HG03521 (cell line): Measurements from ENCODE around the gene TRAPPC2L.

ENCODE experiments used
- ATAC-seq: cut with Tn5 transposase; IDR thresholded peaks from one replicate; pipeline ENCODE4 v1.9.1; 2021; ENCODE audit warnings: mild to moderate bottlenecking, moderate library complexity; ENCODE audit not compliant: unreplicated experiment

Gene TRAPPC2L

DNA sequence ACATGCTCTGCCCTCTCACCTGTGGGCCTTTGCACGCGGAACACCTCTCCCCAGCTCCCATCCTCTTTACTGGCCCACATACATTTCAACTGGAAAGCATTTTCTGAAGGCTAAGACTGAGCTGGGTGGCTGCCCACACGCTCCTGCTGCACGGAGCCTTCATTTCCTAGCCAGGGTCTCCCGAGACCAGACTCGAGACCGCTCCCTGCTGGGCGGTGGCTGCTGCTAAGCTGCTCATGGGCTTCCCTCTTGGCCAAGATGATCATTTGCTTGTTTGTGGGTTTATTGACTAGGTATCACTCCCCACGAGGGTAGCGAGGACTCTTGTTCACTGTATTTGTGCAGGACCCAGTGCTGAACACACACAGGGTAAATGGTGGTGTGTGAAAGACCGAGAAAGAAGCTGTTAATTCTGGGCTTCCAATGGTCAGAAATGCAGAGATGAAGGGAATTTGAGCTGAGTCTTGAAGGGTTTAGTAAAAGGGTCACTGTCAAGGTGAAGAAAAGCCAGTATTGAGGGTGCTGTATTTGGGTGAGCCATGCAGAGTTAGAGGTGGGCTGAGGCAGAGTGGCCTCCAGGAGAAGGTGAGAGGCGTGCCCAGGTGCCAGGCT, 907 bp downstream of the TRAPPC2L start:
- ATAC-seq: no peak

DNA sequence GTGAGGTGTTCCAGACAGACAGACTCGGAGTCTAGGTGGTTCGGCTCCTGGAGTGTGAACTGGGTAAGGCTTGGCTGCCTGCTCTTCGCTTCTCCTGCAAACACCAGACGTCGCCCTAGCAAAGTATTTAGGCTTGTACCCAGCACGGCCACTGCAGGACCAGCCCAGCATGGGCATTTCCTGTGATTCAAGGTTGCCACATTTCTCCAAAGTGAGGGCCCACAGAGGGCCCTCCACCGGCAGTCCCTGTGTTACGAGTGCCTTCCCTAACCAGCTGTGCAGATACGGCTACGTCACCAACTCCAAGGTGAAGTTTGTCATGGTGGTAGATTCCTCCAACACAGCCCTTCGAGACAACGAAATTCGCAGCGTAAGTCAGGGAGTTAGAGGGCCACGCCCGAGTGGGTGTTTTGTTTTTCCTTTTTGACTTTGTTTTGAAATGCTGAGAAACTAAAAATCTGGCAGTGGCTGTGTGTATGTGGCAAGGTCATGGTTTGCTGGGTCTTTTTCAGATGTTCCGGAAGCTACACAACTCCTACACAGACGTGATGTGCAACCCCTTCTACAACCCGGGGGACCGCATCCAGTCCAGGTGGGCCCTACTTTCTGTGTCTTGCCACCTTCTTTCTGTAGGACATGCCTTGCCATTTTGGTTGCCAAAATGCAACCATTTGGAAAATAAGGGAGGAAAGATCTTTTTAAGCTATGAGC, 2.6 kb downstream of the TRAPPC2L start:
- no peak for ATAC-seq

DNA sequence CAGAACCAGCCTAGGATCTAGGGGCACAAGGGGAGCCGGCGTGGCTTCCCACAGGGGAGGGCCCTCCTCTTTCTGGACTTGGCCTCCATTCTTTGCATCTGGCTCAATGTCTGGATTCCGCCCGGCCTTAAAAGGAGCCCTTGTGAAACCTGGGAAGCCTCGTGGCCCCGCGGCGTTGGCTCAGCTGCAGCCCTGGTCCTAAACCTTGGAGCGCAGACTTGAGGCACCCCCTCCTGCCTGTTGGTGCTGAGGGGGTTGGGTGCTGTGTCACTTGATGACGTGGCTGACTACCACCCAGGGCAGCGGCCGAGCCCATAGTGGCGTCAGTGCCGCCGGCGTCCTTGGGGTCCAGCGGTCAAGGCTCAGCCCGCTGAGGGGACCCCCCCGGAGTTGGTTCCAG, 4.4 kb downstream of the TRAPPC2L start:
- ATAC-seq: no peak

DNA sequence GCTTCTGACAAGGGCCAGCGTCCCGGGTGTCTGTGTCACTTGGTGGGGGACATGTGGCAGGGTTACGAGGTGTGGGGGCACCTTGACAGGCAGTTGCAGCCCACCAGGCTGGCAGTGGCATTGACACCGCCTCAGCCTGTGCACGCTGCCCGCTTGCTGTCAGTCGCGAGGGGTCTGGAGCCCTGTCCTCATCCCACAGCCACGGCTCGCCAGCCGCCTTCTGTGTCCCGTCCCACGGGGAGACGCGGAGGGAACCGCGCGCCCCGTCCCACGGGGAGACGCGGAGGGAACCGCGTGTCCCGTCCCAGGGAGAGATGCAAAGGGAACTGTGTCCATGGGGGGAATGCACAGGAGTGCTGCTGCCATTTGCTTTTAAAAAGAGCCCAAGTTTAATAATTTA, 6.0 kb downstream of the TRAPPC2L start:
- no peak for ATAC-seq

DNA sequence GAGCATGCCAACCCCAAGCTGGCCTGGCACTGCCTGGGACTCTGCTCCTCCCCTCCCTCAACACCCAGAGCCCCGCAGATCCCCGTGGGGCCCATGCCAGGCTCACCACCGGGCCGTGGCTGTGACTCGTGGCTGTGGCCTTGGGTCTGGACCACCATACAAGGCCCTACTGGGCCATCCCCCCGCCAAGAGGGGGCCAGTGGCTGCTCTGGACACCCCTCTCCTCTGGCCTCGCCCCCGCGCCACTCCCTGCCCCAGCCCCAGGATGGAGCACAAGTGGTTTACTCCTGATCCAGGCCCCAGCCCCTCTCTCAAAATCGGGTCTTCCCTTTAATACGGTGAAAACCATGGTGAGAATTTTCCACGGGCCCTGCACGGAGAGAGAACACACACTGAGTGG, 6.5 kb downstream of the TRAPPC2L start:
- no peak for ATAC-seq

DNA sequence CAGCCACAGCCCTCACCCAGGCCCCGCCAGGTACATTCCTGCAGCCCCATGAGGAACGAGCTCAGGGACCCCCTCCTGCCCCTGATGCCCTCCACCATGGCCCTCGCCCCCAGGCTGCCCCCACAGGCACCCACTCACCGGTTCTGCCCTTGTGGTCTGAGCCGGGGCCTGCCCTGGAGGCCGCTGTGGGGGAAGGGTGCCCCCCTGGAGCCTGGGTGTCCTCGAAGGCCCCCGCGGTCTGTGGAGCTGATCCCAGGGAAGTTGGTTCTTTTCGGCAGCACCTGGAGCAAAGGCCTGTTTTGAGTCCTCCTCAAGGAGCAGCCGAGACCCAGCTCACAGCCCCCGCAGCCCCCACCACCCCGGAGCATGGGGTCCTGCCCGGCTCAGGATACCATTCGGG, 7.2 kb downstream of the TRAPPC2L start:
- ATAC-seq: no peak

DNA sequence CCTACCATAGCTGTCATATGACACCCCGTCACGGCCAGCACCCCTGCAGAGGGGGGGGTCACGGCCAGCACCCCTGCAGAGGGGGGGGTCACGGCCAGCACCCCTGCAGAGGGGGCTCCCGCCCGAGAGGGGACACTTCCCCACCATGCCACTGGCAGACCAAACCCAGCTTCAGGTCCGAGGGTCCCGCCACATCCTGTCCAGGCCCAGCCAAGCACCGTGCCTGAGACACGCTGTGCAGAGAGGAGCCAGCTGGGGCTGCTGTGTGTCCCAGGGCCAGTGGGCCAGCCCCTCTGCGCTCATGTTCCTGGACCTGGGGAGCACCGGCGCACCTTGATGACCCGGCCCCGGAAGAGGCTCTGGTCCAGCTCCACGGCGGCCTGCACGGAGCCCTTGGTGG, 7.6 kb downstream of the TRAPPC2L start:
- no peak for ATAC-seq

DNA sequence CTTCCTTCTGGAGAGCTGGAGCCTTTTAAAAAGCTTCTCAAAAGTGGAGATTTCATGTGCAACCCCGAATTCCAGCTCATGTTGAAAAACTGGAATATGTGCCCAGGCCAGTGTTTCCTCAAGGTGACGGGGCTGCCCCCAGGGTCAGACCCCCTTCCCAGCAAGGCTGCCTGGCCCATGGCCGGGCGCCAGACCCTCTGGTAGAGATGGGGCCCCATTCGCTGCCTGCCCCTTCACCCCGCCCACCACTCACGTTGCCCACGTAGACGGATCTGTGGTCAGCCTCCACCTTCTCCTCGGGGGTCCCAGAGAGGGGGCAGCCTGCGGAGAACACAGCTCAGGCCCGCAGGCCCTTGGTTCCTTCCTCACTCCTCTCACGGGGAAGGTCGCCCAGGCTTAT, 8.4 kb downstream of the TRAPPC2L start:
- ATAC-seq: no peak

DNA sequence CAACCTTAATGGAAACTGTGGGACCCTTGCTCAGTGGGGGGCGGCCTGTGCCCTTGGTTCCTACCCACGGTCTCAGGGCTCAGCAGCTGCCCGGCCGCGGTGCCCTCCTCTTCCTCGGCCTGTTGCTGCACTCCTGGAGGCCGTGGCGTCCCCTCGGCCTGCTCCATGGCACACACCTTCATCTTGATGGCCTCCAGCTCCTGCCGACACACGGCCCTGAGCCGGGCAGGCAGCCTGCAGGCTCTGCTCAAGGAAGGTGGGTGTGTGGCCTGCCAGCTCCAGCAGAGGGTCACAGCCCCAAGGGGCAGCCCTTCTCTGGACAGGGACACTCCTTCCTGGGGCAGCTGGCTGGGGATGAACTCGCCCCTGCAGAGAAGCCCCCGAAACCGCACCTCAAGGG, 8.8 kb downstream of the TRAPPC2L start:
- no peak for ATAC-seq

DNA sequence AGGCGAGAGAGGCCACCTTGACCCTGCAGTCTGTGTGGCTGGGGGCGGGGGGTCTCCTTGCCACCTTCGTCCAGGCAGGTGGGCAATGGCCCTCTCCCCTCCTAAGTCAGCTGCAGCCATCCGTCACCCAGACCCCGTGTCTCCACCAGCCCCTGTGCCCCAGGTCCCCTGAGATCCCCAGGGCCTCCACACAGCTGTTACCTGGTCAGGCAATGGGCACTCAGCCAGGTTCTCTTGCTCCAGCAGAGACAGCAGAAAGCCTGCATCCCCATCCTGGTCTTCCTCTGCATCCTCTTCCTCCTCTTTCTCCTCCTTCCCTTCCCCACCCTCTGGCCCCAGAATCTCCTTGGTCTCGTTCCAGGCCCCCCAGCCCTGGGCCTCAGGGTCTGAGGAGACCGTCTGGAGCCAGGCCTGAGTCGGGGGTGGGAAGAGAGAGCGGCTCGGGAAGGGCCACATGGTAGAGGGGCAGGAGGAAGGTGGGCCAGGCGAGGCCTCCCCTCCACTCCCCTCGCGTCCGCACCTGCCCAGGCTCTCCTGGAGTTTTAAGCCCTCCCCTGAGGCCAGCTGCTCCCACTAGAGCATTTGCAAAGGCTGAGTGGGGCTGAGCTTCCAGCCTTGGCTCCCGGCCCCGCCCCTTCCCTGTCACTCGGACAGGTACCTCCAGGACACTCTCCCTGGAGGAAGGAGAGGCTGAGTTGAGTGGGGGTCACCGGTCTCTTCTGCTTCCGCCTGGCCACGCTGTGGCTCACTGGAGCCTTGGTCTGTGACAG, 9.4 kb downstream of the TRAPPC2L start, which contains the start of gene PABPN1L:
TSS of gene PABPN1L (minus strand) at position 510 of the 770 bp plus-strand sequence. CDS start at position 456, 54 bp downstream.
- ATAC-seq: no peak

DNA sequence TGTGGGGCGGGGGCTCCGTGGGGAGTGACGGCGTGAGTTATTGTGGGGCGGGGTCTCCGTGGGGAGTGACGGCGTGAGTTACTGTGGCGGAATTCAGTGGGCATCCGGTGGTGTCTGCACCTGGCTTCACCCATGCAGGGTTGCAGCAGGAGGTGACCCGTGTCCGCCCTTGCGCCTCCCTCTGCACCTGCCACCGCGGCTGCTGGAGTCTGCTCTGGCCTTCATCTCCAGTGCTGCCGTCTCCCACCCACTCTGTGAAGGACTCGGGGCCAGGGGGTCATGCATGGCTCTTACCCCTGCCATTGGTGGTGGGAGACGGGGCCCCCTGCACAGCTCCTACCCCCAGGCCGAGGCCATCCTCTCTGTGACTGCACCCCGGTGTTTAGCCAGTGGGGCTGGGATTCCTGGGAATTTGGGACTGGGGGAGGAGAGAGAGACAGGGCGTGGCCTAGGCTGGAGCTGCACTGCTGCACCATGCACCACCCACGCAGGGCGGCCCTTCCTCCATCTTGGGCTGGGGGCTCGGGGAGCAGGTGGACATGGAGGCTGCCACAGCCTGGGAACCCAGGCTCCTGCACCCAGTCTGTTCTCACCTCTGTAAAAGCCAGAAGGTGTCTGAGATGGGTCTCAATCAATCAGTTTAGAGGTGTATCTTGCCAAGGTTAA, 10.8 kb downstream of the TRAPPC2L start:
- no peak for ATAC-seq

DNA sequence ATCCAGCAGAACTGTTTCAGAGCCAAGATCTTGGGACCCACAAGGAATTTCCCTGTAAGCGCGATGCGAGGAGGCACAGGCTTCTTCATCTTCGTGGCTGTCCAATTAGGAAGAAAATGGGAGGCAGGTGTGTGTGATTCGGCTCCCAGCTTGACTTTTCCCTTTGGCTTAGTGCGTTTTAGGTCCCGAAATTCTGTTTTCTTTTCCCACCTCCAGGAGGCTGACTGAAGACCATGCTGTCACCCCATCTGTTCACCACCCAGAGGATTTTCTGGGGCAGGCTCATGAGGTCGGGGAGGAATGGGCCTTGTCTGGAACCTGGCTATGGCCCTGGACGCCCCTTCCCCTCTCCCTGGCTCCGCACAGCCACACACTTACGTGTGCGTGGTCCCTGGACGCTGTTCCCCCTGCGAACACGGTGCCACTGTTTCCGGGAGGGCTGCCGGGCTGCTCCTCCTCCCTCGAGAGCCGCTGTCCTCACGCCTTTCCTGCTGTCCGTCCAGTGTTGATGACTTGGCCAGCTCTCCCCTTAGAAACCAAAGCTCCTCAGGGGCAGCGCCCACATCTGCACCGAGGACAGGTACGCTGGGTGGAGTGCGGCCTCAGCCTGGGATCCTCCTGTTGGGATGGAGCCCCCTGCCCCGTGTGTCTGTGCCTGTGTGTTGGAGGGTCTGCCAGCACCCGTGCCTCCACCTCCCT, 12.2 kb downstream of the TRAPPC2L start:
- ATAC-seq: no peak

DNA sequence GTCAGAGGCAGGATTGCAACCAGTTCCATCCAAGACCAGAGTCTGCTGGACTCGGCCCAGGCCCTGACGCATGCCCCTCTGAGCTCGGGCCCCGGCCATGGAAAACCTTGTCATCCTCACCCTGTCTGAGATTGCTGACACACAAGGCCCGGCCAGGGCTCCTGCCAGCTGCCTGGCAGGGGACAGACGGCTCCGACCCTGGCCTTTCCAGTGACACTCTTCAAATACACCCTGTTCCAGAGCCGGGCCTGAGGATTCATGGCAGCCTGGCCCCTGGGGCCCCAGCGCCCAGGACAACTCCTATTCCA, 12.7 kb downstream of the TRAPPC2L start:
- ATAC-seq: no peak

DNA sequence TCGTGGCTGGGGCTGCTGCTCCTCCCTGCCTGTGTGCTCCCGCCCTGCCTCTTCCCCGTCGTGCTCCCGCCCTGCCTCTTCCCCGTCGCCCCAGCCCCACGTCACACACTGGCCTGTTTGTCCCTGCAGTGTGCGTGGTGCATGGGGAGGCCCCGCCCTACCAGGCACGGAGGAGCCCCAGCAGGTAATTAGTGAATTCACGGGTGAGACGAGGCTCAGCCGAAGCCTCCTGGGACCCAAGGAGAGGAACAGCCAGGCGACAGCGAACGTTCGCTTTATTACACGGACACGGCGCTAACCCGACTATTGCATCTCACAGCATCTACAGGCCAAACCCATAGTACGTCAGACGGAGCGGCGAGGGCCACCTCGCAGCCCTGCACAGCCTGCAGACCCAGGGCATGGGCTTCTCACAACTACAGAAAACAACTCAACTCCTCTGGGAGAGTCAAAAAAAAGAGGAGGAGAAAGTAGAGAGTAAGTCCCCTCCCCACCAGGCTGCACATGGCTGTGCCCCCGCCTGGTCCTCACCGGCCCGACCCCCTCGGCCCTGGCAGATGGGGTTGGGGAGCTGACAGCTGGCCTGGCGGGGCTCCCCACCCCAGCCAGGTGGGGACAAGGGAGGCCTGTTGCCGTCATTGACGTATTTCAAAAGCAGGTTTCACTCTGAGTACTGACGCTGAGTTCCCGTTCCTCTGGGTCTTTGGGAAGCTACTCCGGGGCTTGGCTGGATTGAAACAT, 13.9 kb downstream of the TRAPPC2L start:
- ATAC-seq: no peak

DNA sequence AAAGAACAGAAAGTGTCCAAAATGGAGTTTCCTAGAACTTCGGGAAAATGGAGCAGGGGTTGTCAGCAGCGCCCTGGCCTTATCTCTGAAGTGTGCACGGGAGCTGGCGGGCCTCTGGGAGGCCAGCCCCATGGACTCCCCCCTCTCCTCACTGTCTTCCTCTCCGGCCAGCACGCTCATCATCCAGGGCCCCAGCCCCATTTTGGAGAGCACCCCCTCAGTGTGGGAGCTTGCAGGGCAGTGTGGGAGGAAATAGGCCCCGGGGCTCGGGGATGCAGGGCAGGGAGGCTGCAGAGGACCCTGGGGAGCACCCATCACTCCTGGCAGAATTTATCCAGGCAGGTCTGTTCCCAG, 14.4 kb downstream of the TRAPPC2L start:
- no peak for ATAC-seq

DNA sequence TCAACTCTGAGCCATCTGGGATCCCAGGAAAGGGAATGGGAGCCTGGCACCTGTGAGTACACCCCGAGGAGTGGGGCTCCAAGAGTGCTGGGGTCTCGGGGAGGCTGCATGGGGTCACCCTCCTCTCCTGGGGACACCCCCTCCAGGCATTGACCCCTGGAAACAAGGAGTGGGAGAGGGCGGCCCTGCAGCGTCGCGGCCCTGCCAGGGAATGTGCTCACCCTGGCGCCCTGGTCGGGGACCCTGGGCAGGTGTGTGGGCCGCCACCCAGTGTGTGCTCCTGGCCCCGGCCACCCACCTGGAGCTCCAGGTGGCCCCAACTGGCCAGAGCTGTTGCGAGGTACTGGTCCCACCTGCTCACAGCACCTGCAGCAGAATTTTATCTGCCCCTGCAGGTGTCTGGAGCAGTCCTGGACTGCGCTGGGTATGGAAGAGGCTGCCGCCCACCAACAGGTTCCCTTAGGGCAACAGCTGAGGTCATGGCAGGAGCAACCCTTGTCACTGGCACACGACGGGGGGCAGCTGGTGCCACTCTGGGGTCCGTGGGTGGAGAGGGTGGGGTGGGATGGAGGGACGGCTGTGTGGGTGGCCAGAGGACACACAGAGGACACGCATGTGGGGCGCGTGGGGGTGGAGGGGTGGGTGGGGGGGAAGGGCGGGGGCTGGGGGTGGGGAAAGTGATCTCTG, 14.9 kb downstream of the TRAPPC2L start:
- no peak for ATAC-seq

DNA sequence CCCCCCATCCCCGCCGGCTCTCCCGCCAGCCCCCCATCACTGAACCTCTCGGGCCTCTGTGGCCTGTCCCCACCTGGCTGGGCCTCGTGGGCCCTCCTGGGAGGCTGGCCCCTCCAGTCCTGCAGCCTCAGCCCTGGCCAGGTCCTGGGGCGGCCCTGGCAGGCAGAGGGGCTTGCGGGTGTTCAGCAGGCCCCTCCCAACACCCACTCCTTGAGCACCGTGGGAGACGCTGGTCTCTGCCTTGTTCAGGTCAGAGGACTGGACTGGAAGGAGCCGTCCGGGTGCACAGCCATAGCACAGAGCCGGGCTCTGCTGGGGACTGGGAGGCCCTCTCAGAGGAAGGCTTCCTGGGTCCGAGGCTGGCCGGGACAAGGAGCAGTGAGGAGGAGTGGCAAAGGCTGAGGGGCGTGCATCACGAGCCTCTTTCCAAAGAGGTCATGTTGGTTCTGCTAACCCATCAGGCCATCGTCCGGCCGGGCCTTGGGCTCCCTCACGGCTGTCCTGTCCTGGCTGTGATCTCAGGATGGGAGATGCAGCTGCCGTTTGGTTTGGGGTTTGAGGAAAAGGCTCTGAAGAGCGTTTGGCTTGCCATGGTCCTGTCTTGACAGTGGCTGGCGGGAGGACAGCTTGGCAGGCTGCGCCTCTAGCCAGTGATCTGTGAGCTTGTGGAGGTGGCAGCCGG, 15.9 kb downstream of the TRAPPC2L start:
- ATAC-seq: no peak

DNA sequence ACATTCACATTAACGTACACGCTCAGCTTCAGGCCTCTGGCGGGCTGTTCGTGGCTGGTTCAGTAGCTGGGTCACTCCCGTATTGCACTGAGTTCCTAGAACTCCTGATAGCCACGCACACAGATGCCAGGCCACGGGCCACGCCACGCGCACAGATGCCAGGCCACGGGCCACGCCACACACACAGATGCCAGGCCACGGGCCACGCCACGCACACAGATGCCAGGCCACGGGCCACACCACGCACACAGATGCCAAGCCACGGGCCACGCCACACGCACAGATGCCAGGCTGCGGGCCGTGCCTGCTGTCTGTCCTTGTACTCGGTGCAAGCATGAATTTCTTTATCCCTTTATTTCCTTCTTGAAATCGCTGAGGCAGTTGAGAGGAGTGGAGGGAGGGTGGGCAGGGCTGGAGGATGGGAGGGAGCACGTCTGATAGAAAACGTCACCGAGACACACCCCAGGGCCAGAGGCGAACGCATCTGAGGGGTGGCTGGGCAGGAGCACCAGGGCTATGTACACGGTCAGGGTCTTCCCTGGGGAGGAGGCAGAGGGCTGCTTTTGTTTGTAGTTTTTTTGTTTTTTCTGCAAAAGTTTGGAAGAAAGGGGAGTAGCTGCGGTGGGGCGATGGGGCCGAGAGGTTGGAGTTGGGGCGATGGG, 18.1 kb downstream of the TRAPPC2L start:
- ATAC-seq: no peak

DNA sequence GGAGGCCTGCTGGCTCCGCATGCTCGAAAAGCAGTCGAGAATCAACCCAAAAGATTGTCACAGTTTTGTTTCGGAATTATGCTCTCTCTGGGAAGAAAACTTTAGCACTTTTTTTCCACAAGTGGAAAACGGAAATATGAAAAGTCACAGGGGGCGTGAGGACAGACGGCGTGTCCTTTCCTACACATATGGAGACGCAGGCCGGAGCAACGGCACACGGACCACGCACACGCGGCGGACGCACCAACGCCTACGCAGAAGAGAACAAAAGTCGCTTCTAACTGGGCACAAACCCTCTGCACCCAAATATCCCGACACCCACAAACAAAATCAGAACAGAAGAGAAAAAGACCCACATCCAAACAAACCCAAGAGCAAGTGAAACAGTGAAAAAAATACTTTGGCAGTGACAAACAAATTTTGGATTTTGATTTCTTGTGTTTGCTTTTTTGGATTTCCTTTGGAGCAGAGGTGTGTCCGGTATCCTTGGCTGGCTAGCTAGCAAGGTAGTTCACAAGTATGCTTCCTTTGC, 18.8 kb downstream of the TRAPPC2L start:
- no peak for ATAC-seq
